H1 (cell line): ENCODE data around the gene PCBP1. TPM values are rescaled to one million over a fixed set of nuclear protein-coding genes. Genes with fewer than 3 reads are reported as not detected.

Experiments
- BRCA1 ChIP-seq: IDR thresholded peaks from 2 replicates; pipeline ENCODE4 v1.6.1; 2012; ENCODE audit warnings: low read depth, low read length, improper control_type of control experiment
- CREB1 ChIP-seq: IDR thresholded peaks from 2 replicates; pipeline ENCODE4 v1.6.1; 2012; ENCODE audit warnings: inconsistent platforms
- E2F6 ChIP-seq: IDR thresholded peaks from 2 replicates; pipeline ENCODE4 v1.6.1; 2012; ENCODE audit warnings: inconsistent platforms
- GABPA ChIP-seq: IDR thresholded peaks from 2 replicates; pipeline ENCODE4 v1.6.1; 2011; ENCODE audit warnings: mild to moderate bottlenecking, low read length, moderate library complexity, borderline replicate concordance; ENCODE audit not compliant: insufficient read depth
- JUN ChIP-seq: IDR thresholded peaks from 2 replicates; pipeline ENCODE4 v1.6.1; 2011; ENCODE audit warnings: low read depth, mild to moderate bottlenecking, improper control_type of control experiment, low read length
- KDM1A ChIP-seq: fragments of 200-600, 300-600 bp; sonication (generic); IDR thresholded peaks from 2 replicates; pipeline ENCODE4 v1.7.1; 2016; ENCODE audit warnings: mild to moderate bottlenecking, low read length, borderline replicate concordance
- NRF1 ChIP-seq: IDR thresholded peaks from 2 replicates; pipeline ENCODE4 v1.6.1; 2011; ENCODE audit warnings: mild to moderate bottlenecking, low read depth, low read length, improper control_type of control experiment
- PHF8 ChIP-seq: fragments of 200-600 bp; sonication (generic); conservative IDR thresholded peaks from 2 replicates; pipeline ENCODE4 v1.7.1; 2012; ENCODE audit warnings: low read depth, mild to moderate bottlenecking, inconsistent platforms, low read length, moderate library complexity
- POLR2AphosphoS5 ChIP-seq: IDR thresholded peaks from 2 replicates; pipeline ENCODE4 v1.6.1; 2011; ENCODE audit warnings: low read depth, low read length
- SIRT6 ChIP-seq: IDR thresholded peaks from one replicate; pipeline ENCODE4 v1.7.1; 2012; ENCODE audit warnings: low read length, inconsistent platforms
- SP4 ChIP-seq: IDR thresholded peaks from 2 replicates; pipeline ENCODE4 v1.6.1; 2012; ENCODE audit warnings: low read length, inconsistent platforms
- TAF1 ChIP-seq: IDR thresholded peaks from 2 replicates; pipeline ENCODE4 v1.6.1; 2011; ENCODE audit warnings: mild to moderate bottlenecking, low read depth, low read length
- TEAD4 ChIP-seq: IDR thresholded peaks from 2 replicates; pipeline ENCODE4 v1.6.1; 2012; ENCODE audit warnings: low read depth, low read length, inconsistent platforms, mixed read lengths
- polyA plus RNA-seq, 7 experiments: library from polyadenylated mRNA; depleted of rRNA in 3 of 7; stranded (reverse) in 5 of 7; unstranded in 2 of 7; fragments of >200 nt in 5 of 7; fragments of 200-250 nt in 2 of 7; gene quantifications; 1 replicate in 5 of 7; 2 replicates in 1 of 7; 4 replicates in 1 of 7; pipeline versions ENCODE4 v1.2.1 to v1.2.3, GENCODE V29; 2011 to 2013; ENCODE audit warnings: missing spikeins in 2 of 7, mixed read lengths in 2 of 7
- total RNA-seq: library from RNA; stranded (reverse); fragmentation: NEBNext Ultra II Directional; extraction: Animal tissue kit (Norgen Biotek cat#: 25700); gene quantifications from 2 replicates; pipeline ENCODE4 v1.2.1, GENCODE V29; 2021

Gene PCBP1
- total and polyA plus RNA-seq, 2 of the 8 experiments (the other 6 are each of a cell fraction or from before 2014, with no cell fraction given) = 279 to 493 TPM

GRCh38 chr2:70086838-70087701 lies at the start of gene PCBP1 (continued):
- TF ChIP-seq E2F6 = 0 out of 2 replicates have a peak, but pooled peaks have one; percentile 6
- TF ChIP-seq KDM1A = no peak; the same call in 1 of the 2 replicates
- peak; percentile 84; the same call in 1 of the 2 replicates for TF ChIP-seq GABPA
- TF ChIP-seq TAF1 = peak; percentile 70; the same call in 1 of the 2 replicates
- no peak for TF ChIP-seq BRCA1
- TF ChIP-seq JUN = no peak
- TF ChIP-seq SIRT6 = no peak
- peak; percentile 82 for TF ChIP-seq CREB1
- TF ChIP-seq SP4 = peak; percentile 99
- TF ChIP-seq TEAD4 = no peak
- peak; percentile 63 for TF ChIP-seq POLR2AphosphoS5
- TF ChIP-seq PHF8 = peak; percentile 26; the same call in 1 of the 2 replicates
- TF ChIP-seq NRF1 = peak; percentile 59
